GM19452 (cell line): ENCODE measurements around the gene WDPCP.
"Not testable (repeated sequence)": the region's sequence is repeated elsewhere in the genome, so short reads cannot be mapped to it uniquely, and the experiment has no call there.

Source experiments
- ATAC-seq: cut with Tn5 transposase; IDR thresholded peaks from one replicate; pipeline ENCODE4 v1.9.1; 2021; ENCODE audit not compliant: unreplicated experiment

The WDPCP gene

GRCh38 chr2:63588385-63589147, at the start of gene WDPCP, which contains the start of gene MDH1:
Gene WDPCP (minus strand): TSS chr2:63588477. CDS start chr2:63588271, 206 bp downstream.
Gene MDH1 (plus strand): TSS chr2:63588963. CDS start chr2:63589044, 81 bp downstream.
- peak; percentile 88 for ATAC-seq

GRCh38 chr2:63632382-63632781, 44.1 kb upstream of the WDPCP start:
- no peak for ATAC-seq

GRCh38 chr2:63631501-63631900, 43.2 kb upstream of the WDPCP start:
- ATAC-seq: no peak

GRCh38 chr2:63628403-63628942, 40.2 kb upstream of the WDPCP start:
- no peak for ATAC-seq

GRCh38 chr2:63627866-63628265, 39.6 kb upstream of the WDPCP start:
- ATAC-seq: no peak

GRCh38 chr2:63623763-63624162, 35.5 kb upstream of the WDPCP start:
- not testable (repeated sequence) for ATAC-seq

GRCh38 chr2:63622751-63623150, 34.5 kb upstream of the WDPCP start:
- ATAC-seq: no peak

GRCh38 chr2:63619328-63619727, 31.1 kb upstream of the WDPCP start:
- no peak for ATAC-seq

GRCh38 chr2:63617366-63617765, 29.1 kb upstream of the WDPCP start:
- no peak for ATAC-seq

- no peak for ATAC-seq
Observed at GRCh38 chr2:63614983-63615945, 27.0 kb upstream of the WDPCP start.

GRCh38 chr2:63614448-63614968, 26.2 kb upstream of the WDPCP start:
- ATAC-seq: no peak

- no peak for ATAC-seq
Observed at GRCh38 chr2:63613391-63613901, 25.2 kb upstream of the WDPCP start.

- ATAC-seq: no peak
Observed at GRCh38 chr2:63610525-63610924, 22.2 kb upstream of the WDPCP start.

GRCh38 chr2:63608865-63609264, 20.6 kb upstream of the WDPCP start:
- not testable (repeated sequence) for ATAC-seq

GRCh38 chr2:63604666-63605065, 16.4 kb upstream of the WDPCP start:
- ATAC-seq: no peak

- no peak for ATAC-seq
Observed at GRCh38 chr2:63600881-63601460, 12.7 kb upstream of the WDPCP start.

- no peak for ATAC-seq
Observed at GRCh38 chr2:63598981-63599380, 10.7 kb upstream of the WDPCP start.

GRCh38 chr2:63596401-63596883, 8.2 kb upstream of the WDPCP start:
- no peak for ATAC-seq

- ATAC-seq: no peak
Observed at GRCh38 chr2:63594660-63595059, 6.4 kb upstream of the WDPCP start.

- no peak for ATAC-seq
Observed at GRCh38 chr2:63591566-63592175, 3.4 kb upstream of the WDPCP start.
